CD1c-positive myeloid dendritic cell (primary cell): ENCODE measurements around the gene FILIP1.

Experiments
- DNase-seq: peaks from one replicate; pipeline ENCODE4 v3.0.0-alpha.2; 2016; ENCODE audit errors: extremely low spot score

The FILIP1 gene

DNA sequence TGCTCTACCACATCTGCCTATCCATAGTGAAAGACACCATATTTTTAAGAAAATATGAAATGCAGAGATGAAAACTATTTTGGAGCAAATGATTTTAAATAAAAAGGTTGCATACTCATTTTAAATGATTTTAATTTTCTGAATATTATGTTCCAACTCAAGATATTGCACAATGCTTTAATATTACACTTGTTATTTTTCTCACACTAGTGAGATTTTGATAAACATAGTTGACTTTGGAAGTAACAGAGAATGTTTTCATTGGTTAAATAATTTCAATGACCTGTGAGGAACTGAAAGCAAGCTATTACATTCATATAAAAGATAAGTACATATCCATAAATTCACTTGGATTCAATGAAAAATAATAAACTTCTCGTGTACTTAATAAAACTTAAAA, 201.9 kb downstream of the FILIP1 start:
- DNase-seq = no peak

DNA sequence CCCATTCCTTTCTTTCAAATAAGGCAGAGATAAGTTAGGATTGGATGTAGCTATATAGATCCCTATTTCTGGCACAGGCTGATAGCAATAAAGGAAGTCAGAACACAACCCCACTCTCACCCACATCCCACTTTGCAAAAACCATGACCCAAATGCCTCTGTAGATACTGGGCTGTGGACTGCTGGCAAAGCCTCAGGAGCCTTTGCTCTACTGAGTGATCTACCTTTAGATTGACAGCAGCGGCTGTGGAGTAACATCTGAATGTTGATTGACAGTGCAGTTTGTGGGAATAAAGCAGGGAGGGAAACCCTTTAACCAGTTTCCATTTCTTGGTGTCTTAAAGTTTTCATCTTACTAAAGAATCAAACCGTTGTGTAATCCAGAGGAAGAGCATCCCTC, 202.3 kb downstream of the FILIP1 start:
- DNase-seq = no peak

DNA sequence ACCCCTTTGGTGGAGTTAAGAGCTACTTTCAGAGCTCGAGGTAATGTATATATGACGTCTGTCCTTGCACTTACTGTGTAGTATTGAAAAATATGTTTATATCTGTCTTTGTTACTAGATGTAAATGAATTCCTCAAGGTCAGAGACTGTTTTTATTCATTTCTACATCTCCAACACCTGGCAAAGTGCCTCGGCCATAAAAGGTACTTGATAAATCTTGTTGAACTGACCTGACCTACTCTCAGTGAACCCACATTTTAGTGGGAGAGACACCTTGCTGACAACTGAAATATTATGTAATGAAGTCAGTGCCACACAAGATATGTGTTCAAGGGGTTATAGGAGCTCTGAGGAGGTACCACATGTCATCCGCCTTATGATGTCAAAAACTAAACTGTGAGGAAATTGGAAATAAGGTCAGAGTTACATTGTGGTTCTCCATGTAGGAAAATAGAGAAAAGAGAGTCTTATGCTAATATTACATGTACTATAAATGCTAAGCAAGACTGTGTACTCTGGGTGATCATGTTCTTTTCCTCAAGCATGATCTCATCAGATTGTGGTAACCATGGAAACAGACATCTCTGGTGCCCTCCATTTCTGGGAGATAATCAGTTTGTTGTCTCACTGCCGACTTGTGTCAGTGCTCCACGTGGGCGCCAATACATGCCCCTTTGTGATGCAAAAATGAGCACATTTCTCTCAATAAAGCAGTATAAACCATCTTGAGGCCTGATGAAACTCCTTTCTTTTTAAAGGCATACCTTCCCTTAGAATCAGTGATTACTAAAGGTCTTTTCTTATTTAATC, 203.3 kb downstream of the FILIP1 start:
- DNase-seq = no peak

DNA sequence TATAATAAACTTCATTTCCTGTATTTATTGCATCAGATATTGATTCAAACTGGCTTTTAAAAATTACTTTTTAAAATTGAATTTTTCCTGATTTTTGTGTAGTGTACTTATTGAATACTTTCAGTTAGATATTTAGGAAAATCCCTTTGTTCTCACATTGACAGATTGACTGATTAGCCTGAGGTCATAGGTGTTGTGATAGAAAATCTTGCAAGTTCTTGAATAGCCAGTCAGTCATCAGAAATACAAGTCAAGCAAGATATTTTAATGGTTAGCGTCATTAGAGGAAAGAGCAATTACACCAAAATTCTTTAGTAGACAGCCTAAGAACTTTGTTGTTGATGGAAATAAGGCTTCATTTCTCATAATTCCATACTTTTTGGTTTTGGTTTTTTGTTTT, 205.6 kb downstream of the FILIP1 start:
- no peak for DNase-seq

DNA sequence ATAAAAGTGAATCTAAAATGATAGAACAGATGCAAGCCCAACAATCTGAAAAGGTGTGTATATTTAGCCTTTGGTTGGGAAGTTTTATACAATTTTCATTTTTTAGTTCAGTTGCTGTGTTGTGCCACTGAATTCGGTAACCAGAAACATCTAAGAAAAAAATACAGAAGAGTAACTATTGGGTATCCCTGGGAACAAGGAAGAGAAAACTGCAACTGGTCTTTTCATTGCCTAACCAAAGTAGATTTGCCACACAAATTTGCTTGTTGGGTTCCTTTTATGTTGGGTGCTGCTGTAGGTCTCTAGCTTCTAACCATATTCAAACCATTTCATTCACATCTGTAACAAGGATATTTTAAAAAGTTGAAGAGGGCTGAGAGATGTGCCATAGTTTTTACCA, 206.2 kb downstream of the FILIP1 start:
- no peak for DNase-seq

DNA sequence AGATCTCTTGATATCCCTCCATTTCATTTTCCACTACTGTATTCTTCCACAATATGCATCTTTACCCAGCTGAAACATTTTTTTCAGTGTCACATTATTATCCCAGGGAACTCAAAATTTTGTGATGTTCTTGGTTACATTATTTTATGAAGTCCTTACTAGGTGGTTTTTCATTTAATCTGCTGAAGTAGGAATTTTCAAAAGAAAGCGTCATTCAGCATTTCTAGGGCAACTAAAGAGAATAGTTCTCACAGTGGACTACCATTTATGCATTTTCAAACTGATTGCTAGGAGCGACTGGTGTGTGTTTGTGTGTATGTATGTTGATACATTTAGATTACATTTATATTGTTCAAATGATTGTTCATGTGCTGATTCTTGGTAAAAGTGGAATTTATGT, 206.6 kb downstream of the FILIP1 start:
- no peak for DNase-seq

DNA sequence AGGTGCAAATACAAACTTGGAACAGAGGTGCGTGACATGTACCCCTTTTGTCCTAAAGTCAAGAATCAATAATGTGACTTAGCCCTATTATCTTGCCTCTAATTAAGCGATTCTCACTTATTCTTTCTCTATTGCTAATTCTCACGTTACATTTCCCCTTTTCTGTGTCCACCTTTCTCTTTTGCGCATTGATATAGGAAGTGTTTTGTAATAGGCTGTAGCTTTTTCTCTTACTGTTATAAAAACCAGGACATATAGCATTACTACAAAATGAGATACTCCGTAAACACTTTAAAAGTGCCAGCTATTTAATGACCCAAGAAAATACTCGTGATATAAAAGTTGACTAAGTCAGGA, 208.3 kb downstream of the FILIP1 start:
- peak; percentile 55 for DNase-seq

DNA sequence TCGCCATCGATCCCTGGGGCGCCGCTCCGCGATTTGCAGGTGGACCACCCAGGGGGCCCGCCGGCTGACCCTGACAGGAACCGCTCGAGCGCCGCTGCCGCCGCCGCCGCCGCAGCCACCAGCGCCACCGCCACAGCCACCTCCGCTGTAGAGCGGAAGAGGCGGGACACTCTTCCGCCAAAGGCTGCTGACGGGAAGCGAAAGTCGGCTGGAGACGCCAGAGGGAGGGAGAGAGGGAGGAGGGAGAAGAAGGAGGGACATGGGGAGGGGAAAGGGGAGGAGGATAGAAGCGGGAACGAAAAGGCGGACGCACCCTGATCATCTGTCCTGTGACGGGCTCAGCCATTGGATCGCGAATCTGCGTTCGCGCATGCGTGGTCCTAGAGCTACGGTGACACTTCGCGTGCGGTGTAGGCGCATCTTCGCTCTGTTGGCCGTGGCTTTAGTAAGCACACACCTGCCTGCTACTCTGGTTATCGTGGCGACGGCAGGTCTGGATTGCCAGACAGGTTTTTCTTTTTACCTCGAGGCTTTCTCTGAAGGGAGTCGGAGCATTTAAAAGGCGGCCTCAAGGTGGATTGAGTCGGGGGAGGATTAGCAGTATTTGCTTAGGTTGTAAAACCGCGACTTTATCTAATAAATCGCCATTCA, 208.8 kb downstream of the FILIP1 start, which contains the start of gene TMEM30A:
TSS of gene TMEM30A (minus strand) at position 161 of the 651 bp plus-strand sequence. CDS start at position 7, 154 bp downstream.
- peak; percentile 99 for DNase-seq

DNA sequence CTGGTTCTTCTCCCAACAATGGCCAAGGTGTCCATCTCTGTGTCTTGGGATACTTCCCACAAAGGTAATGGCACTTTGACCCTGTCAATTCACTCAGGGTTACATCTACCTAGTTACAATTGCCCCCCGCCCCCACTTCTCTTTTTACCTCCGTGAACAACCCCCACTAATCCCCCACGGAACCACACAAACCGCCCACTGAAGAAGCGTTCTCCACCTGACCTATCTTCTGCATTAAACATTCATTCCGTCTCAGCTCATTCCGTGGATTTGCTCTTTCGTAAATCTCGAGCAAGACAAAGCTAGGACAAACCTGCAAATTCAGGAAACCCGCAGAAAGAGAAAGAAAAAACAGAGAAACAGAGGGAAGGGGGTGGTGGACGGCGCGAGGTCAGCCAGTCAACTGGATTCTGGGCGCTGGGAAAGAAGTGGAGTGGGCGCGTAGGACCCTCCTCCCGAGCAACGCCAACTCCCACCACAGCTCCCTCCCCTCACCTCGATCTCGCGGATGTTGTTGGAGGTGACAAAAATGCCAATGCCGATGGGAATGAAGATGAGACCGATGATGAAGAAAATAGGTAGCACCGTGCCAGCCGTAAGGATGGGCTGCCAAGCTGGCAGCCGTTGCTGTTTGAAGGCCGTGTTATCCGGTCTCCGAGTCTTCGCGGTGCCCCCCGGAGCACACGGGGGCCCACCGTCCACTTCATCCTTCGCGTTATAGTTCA, 209.5 kb downstream of the FILIP1 start:
- DNase-seq = peak; percentile 36

DNA sequence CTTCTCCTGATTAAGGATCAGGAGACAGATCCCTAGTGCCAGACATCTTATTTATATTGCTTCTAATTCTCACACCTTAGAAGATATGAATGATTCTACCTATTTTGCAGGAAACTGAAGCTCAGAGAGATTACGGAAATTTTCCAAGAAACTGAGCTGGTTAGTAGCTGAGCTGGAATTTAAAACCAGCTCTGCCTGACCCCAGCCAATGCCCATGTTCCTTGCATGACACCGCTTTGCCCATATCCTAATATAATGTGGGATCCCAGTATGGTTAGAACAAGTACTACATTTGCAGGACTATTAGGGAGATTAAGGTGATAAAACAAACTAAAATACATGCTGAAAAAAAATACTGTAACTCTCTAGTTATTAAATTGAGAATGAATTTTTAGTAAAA, 210.9 kb downstream of the FILIP1 start:
- DNase-seq = no peak

DNA sequence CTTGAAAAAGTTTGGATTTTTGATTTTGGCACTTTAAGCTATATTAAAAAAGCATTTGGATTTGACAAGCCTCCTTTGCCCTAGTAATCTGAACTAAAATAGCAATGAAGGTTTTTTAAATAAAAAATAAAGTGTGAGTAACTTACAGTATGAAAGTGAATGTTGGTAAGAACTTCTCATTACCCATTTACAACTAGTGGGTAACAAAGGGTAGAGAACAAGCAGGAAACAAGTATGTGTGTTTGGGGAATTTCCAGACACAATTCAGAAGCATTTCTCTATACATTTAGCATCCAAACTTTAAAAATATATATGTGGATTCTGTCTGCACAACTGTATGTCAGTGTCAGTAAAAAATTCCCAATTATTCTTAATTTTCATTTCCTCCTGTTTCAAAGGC, 211.9 kb downstream of the FILIP1 start:
- DNase-seq = peak; percentile 22

DNA sequence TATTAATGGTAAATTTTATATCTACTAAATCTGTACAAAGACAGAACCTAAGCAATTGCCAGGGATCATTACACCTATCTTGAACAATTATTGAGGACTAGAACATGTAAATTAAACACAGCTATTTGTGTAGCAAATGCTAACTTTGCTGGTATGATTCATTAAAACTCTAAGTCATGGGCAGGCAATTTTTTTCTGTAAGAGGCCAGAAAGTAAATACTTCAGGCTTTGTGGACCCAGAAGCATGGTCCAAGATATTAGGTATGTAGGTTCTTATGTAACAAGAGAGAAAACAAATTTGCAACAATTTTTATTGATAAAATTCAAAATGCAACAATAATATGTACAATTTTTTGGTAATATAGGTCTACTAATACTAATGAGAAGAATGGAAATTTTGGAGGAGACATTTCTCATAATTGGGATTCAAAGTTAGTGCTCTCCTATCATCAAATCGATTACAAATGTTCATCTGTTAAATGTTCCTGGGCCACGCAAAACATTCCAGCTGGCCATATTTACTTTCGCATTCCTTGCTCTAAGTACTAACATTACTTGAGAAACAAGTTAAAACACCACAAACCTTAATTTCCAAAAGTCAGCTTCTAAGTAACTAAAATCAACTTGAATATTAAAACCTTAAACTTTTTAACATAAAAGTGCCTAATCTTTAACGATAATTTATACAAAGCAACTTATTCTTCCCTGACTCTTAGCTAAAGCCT, 213.3 kb downstream of the FILIP1 start:
- DNase-seq = no peak

DNA sequence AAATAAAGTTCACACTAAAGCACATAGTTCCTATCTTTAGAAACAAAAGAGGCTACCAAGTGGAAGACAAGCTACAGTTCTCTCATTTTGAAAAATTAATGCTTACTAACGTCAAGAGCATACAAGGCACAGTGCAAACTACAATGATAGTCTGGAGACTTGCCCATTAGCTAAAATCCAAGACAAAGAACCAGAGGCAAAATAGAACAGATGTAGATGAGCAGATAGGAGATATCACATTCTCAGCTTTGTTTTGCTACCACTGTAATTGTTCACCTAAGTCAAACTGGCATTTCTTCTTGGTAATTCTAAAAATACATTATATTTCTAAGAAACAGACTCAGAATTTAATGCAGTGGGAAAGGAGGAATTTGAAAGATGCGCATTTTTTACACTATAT, 214.2 kb downstream of the FILIP1 start:
- DNase-seq = no peak

DNA sequence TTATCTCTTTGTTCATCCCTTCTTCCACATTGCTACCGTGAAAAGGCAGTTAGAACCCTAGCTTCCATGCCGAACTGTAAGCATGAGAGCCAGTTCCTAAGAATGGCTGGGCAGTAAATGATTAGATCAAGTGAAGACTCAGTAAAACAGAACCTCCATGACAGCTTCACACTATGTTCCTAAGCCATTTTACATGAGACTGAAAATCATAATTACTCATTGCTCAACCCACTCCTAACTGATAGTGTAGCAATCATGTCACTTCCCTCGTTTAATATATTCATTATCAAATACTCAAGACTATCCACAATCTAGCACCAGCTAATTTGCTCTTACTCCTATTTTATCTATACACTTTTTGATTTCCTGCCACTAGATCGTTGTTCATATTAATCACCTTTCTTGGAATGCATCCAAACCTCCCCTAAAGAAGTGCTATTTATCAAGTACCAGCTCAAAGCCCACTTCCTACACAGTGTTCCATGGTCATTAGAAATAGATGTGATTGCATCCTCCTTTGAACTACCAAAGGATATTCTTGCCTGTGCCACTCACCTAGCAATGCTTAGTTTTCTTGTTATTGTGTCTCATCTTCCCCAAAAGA, 215.0 kb downstream of the FILIP1 start:
- peak; percentile 50 for DNase-seq

DNA sequence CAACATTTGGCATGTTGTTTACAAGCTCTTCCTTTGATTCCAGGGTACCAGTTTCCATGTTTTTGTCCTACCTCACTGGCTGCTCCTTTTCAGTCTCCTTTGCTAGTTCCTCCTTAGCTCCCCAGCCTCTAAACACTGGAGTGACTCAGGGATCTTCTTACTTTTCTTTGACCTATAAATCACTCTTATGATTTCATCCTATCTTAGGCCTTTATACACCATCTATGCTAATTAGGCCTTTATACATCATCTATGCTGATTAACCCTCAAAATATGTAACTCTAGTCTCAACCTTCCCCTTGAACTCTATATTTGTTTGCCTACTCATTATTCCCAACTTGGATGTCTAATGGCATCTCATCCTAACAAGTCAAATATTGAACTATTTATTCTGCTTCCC, 218.5 kb downstream of the FILIP1 start:
- peak; percentile 32 for DNase-seq

DNA sequence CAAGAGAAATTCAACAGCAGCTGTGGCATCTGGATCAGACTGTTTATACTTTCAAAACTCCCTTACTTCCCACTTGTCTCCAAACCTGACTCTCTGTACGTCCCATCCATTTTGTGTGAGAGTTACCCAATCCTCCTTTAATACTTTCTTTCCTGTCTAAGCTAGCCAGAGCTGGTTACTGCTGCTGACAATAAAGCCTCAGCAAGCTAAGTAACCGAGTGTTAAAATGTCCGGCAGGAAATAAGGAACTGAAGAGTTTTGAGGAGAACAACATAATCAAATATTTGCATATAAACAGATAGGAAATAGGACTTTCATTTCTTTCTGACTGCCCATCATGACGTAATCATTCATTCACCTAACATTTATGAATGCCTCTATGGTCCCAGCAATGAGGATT, 220.6 kb downstream of the FILIP1 start:
- peak; percentile 44 for DNase-seq

DNA sequence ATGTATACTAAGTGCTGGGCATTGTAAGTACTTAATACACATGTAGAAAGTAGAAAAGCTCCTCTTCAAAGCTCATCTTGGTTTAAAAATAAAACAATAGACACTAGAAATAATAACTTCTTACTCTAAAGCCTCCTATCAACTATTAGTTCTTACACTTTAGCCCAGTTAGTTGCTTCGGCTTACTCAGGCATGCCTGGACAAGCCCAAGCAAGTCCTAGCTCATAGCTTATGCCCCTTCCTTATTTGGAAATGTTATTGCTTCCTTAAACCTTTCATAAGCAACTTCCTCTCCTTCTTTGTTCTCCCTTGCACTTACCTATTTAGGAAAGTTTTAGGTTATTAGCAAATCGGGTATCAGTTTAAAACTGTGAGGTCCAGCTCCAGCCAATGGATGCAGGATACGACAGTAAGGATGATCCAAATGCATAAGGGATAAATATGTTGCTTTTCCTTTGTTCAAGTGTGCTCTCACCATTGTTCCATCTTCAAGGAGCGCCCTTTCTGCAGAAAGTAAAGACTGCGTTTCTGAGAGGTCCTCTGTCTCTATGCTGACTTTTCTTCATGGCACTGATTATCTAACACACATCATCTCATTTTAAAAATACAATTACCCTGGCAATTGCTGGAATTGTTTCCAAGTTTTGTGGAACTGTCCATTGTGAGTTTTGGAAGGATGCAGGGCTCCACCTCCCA, 221.3 kb downstream of the FILIP1 start:
- DNase-seq = peak; percentile 40

DNA sequence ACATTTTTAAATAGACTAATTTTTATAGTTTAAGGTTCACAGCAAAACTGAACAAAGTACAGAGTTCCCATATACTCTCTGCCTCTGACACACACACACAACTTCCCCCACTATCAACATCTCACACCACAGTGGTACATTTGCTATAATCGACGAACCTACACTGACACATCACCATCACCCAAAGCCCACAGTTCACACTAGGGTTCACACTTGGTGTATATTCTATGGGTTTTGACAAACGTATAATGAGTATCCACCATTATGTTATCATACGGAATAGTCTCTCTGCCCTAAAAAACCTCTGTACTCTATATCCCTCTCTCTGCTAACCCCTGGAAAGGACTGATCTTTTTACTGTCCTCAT, 224.6 kb downstream of the FILIP1 start:
- DNase-seq = no peak

DNA sequence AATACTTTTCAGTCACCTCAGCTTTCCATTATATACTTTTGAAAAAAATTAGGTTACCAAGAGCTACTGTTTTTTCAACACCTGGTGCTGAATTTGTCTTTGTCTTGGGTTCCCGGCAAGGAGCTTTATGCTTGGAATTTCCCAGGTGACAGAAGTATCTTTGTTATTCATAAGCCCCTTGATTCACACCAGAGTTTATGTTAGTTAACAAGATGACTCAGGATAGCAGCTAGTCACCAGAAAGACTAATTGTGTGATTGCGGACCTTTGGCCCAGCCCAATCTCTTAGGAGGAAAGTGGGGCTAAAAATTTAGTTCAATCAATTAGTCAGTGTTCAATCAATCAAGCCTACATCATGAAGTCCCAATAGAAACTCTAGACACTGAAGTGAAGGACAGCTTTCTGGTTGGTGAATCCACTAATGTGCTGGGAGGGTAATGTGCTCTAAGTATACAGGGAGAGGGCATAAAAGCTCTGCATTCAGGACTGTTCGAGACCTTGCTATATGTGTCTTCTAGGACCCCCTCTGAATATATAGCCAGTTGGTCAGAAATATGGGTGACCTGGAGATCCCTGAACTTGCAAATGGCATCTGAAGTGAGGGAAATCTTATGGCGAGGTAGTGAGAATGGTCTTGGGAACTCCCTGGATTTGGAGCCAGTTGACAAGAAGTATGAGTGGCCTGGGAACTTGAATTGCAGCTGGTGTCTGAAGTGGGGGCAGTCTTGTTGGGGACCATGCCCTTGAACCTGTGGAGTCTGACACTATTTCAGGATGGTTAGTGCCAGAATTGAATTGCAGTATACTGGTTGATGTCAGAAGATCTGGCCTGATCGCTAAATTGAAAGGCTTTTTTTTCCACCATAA, 225.2 kb downstream of the FILIP1 start:
- no peak for DNase-seq

DNA sequence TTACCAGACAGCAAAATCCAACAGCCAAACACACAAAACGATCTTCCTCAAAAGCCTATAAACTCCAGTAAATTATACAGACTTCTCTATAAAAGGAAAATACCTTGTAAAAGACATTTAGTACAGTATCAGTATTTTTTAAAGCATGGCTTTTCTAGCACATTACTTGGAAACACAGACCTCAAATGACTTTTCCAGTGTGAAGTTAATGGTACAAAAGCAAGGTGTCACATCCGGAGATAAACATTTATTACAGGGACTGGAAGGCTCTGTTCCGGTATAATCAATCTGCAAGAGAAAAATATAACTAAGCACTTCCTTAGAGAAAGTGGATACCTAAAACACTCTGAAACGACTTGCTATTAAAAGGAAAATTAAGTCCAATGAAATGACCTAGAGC, 226.1 kb downstream of the FILIP1 start:
- DNase-seq = no peak
